Measurements from ENCODE around the gene EEPD1. TPM values are rescaled to one million over a fixed set of nuclear protein-coding genes. Genes with fewer than 3 reads are reported as not detected.
"Not testable (repeated sequence)": the region's sequence is repeated elsewhere in the genome, so short reads cannot be mapped to it uniquely, and the experiment has no call there.

The EEPD1 gene
- polyA plus RNA-seq (ENCODE audit: insufficient read length in 10 of 10), result 10 to 100 TPM; 10.5 to 17.2 (median 12.9) TPM
- long read RNA-seq, donor 1, full-length matches to known transcripts, result 2 of 2 reads
- long read RNA-seq, donor 1, partial matches to known transcripts, result 0 of 2 reads
- long read RNA-seq, donor 1, other reads (novel, unspliced or antisense), result 0 of 2 reads
- long read RNA-seq, donor 2, full-length matches to known transcripts, result 5 of 5 reads
- long read RNA-seq, donor 2, partial matches to known transcripts, result 0 of 5 reads
- long read RNA-seq, donor 2, other reads (novel, unspliced or antisense), result 0 of 5 reads
- long read RNA-seq, donor 3, result 0 reads
- long read RNA-seq, donor 4, partial matches to known transcripts, result 0 of 1 reads
- long read RNA-seq, donor 4, other reads (novel, unspliced or antisense), result 0 of 1 reads
- long read RNA-seq, donor 5, full-length matches to known transcripts, result 4 of 4 reads
- long read RNA-seq, donor 5, partial matches to known transcripts, result 0 of 4 reads
- long read RNA-seq, donor 5, other reads (novel, unspliced or antisense), result 0 of 4 reads
- long read RNA-seq, donor 6, full-length matches to known transcripts, result 2 of 2 reads
- long read RNA-seq, donor 6, partial matches to known transcripts, result 0 of 2 reads
- long read RNA-seq, donor 6, other reads (novel, unspliced or antisense), result 0 of 2 reads
- long read RNA-seq, donor 7, full-length matches to known transcripts, result 1 of 1 reads
- long read RNA-seq, donor 7, partial matches to known transcripts, result 0 of 1 reads
- long read RNA-seq, donor 7, other reads (novel, unspliced or antisense), result 0 of 1 reads
- long read RNA-seq, donor 8, full-length matches to known transcripts, result 2 of 2 reads
- long read RNA-seq, donor 8, partial matches to known transcripts, result 0 of 2 reads
- long read RNA-seq, donor 8, other reads (novel, unspliced or antisense), result 0 of 2 reads
- long read RNA-seq, donor 9, result 0 reads

- peak; percentile 99 to 100 (median 99) for DNase-seq
These were observed at the start of gene EEPD1 for GRCh38 chr7:36152756-36153570. Gene EEPD1 (plus strand): TSS chr7:36153254. CDS start chr7:36154325, 1,071 bp downstream.

DNA sequence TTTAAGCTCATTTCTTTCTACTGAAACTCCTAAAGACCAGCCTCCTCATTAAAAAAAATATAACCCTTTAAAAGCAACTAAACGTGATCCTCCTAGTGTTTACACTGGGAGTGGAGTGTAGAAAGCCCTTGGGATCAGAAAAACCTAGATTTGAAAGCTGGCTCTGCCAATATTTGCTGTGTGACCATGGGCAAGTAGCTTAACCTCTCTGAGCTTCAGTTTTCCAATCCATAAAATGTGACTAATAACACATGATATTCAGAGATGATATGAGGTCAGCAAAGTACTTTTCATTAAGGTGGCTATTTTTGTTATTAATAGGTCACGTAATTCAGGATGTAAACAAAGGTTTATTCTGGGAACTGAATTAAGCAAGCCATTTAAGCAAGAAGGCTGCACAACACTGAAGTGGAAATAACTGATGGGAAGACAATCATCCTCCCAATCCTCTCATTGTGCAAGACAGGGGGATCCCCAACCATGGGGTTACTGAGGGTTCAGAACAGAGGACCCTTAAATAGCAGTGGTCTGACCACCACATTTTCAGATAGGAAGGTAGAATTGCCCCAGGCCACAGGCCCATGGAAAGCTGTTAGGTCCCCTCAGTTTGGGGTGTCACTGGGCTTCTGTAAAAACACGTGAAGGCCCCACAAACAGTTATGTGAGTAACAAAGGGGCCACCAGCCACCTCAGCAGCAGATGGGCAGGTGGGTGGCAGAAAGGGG is 49.1 kb upstream of the EEPD1 start:
- no peak for DNase-seq

- not testable (repeated sequence) for DNase-seq
These were observed 45.8 kb upstream of the EEPD1 start for GRCh38 chr7:36106972-36107908.

DNA sequence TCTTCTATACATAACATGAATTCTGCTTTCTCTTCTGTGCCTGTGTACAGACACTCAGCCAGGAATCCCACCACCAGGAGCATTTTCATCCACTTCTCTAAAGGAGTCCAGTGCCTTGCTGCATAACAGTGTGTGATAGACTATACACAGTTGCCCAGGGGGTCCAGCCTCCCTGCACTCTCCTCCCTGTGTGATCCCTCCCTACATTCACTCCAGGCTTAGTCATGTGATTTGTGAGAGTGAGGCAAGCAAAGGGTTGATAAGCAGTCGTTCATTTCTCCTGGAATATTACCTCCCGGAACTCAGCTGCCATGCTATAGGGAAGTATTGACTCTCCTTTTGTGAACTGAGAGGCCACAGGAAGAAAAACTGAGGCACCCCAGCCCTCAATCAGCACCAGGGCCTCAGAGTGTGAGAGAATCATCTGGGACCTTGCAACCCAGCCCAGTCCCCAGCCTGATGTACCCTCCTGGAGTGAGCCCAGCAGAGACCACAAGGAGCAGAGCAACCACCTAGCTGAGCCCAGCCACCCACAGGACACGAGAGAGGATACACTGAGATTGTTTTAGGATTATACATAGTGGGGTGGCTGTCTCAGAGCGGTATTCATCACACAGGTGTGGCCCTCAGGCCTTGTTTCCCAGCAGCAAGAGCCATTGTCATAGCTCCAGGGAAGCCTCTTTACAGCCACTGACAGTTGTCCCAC is 45.0 kb upstream of the EEPD1 start:
- no peak for DNase-seq

DNA sequence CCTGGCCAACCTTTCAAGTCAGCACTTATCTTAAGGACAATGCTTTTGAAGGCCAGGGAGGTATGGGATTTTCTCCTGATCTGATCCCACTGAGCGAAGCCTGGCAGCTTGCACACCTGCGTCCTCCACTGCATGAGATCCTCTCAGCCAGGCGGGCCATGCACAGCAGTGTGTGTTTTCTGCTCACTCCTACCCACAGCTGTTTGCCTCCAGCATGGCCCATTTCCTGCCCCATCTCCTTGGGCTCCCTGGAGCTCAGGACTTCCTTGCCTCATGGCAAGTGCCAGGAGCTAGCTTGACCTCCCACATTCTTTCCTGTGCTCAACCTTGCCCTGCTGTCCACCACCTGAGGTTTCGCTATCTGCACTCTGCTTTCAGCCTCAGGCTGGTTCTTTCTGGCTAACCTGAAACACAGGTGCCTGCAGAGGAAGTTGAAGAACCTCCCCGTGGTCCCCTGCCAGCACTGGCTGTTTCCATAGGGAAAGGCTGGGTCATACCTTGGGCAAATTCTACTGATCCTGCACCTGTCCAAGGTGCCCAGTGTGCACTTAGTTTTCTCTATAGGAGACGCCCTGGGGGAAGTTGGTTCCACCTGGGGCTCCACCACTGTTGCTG is 43.9 kb upstream of the EEPD1 start:
- DNase-seq, result no peak

DNA sequence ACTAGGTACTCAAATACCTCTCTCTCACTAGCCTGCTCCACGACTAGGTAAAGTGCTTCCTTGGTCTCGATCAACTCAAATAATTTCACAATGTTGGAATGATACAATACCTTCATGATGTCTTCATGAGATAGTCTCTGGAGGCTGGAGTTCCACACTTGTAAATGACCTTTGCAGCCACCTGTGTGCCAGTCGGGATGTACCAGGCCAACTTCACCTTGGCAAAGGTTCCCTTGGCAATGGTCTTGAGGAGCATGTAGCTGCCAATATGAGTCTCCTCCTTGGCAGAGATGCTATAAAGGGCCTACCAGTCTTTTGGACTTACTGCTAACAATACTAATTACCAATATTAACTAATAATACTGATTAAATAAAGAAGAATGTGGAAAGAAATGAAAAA is 42.5 kb upstream of the EEPD1 start:
- DNase-seq, result no peak

DNA sequence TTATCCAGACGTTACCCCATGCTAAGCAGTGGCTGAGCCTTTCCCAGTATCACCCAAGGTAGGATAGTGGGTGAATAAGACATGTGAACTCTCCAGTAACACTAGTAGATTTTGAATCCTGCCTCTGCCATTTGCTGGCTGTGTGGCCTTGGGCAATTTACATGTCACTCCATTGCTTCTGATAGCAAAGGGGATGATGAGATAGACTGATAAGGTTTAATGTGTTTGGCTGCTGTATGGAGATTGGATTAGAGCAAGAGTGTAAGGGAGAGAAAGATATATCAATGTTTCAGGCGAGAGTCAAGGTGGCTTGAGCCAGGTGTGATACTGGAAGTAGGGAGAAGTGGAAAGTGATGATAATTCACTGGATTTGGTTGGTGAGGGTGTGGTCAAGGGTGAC is 40.1 kb upstream of the EEPD1 start:
- DNase-seq, result no peak

DNA sequence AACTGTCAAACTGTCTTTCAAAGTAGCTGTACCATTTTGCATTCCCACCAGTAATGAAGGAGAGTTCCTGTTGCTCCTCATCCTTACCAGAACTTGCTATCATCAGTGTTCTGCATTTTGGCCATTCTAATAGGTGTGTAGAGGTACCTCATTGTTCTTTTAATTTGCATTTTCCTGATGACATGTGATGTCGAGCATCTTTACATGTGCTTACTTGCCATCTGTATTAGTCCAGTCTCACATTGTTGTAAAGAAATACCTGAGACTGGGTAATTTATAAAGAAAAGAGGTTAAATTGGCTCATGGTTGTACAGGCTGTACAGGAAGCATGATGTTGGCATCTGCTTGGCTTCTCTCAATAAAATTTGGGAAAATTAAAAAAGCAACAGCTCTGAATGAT is 38.7 kb upstream of the EEPD1 start:
- no peak for DNase-seq

DNA sequence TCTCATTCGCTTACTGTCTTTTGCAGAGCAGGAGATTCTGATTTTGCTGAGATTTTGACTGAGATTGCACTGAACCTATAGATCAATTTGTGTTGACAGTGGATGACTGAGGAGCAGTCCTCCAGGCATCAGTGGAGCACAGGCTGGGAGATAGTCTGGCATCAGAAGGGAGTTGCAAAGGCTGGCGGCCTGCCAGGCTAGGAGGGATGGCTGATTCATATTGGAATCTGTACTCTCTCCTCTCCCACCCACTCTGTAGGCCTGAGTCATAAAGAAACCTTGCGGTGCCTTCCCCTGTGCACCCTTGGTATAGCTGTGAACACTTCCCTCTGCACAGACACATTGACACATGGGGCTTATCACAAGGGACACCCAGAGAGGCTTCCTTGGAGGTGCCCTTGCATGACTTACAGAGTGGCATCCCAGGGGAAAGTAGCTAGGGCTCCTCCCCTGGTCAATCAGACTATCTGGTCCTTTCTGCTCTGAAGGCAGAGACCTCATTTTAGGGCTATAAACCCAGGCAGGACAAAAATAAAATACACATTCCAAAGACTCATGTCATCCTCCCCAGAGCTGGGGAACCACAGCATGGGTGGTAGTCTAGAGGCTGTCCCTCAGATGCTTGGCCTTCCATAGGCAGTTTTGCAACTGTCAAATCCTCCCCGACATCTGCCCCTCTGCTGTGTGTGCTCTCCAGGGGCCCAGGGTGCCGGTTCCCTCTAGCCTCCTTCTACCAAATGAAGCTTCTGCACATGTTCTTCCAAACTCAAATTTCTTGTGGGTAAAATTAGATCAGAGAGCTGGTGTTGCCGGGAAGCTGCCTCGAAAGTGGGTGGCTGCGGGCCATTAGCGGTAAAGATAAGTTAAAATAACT is 37.4 kb upstream of the EEPD1 start:
- DNase-seq, result peak; percentile 38 to 96 (median 61)

DNA sequence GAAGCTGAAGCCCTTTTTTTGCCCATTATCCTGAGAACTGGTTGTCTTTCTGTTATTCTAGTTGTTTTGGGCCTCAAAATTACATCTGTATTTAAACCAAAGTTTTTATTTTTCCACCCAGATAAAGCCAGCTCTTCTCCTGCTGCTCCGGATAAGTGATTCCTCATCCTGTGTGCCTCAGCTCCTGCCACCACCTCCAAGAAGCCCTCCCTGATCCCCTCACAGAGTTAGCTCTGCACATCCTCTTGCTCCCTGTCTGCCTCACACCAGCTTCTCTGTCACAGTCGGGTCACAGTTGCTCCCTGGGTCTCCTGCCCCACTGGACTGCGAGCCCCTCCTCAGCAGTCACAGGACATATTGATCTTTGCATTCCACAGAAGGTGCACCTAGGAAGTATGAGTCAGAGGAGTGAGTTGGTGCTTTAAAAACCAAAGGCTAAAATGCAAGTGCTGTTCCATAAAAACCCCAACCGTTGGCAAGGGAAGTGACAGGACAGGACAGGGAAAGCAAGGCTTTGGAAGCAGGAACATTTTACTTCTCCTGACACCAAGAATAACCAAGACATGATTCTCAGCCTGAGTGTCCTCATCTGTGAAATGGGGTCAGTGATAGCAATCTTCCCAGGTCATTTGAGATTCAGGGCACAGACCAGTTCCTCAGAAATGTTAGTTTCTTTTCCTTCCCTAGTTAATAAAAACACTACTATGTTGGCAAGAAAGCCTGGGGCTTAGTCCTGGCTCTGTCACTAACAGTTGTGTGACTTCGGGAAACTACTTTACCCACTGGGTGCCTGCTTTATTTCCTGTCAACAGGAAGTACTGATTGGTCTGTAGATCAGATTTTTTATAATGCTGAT is 36.5 kb upstream of the EEPD1 start:
- DNase-seq, result no peak

DNA sequence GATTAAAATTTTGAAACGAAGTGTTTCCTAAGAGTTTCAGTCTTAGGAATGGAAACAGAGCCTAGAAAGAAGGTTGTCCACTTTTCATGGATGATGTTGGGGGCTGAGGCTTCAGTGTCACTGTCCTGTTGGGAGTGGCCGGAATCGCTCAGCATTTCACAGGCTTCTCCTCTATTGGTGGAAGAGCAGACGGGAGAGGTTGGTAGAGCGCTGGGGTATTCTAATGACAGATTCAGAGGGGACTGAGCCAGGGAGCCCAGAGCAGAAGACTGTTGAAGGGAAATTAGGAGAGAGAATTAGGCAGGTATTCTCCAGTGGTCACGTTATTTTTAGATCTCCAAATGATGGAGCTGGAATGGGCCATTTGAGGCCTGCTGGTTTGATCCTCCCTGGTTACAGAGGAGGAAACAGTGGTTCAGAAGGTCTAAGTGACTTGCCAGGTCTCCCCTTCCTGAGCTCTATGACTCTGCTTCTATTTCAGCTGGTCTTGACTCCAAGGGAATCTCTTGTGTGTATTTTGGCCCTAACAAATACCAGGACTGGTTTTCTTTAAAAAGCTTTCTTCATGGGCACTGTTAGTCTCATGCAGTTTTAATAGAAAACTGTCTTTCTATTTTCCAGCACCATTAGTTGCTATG is 35.7 kb upstream of the EEPD1 start:
- DNase-seq, result no peak

DNA sequence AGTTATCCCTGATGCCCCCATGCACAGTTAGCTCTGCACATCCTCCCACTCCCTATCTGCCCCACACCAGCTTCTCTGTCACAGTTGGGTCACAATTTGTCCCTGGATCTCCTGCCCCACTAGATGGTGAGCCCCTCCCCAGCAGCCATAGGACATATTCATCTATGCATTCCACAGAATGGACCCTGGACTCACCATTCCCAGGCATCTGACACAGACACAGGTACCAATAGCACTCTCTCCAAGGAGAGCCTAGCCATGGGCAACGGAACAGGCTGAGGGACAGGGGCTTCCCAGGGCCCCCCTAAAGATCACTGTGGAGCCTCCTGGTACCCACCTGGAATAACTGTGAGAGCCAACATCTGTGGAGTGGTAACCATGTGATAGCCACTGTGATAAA is 34.7 kb upstream of the EEPD1 start:
- no peak for DNase-seq

GRCh38 chr7:36119005-36119706 is 33.9 kb upstream of the EEPD1 start:
- DNase-seq, result peak; percentile 66 to 96 (median 78)

DNA sequence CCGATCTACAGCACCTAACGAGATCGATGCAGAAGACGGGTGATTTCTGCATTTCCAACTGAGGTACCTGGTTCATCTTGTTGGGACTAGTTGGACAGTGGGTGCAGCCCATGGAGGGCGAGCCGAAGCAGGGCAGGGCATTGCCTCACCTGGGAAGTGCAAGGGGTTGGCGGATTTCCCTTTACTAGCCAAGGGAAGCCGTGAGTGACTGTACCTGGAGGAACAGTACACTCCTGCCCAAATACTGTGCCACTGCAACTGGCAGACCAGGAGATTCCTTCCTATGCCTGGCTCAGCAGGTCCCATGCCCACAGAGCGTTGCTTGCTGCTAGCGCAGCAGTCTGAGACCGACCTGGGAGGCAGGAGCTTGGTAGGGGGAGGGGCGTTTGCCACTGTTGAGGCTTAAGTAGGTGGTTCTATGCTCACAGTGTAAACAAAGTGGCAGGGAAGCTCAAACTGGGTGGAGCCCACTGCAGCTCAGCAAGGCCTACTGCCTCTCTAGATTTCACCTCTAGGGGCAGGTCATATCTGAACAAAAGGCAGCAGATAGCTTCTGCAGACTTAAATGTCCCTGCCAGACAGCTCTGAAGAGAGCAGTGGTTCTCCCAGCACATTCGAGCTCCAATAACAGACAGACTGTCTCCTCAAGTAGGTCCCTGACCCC is 32.9 kb upstream of the EEPD1 start:
- DNase-seq, result not testable (repeated sequence)

- DNase-seq, result not testable (repeated sequence)
These were observed 27.4 kb upstream of the EEPD1 start for GRCh38 chr7:36125630-36126029.

Measured in muscle of back (tissue), 13 donors.